NCI-H128 (cell line): Measurements from ENCODE around the gene RASGRF2.

Source experiments
- DNase-seq: peaks from one replicate; lab custom pipeline; 2025; ENCODE audit not compliant: unreplicated experiment; lab: John Stamatoyannopoulos, UW

Gene RASGRF2

DNA sequence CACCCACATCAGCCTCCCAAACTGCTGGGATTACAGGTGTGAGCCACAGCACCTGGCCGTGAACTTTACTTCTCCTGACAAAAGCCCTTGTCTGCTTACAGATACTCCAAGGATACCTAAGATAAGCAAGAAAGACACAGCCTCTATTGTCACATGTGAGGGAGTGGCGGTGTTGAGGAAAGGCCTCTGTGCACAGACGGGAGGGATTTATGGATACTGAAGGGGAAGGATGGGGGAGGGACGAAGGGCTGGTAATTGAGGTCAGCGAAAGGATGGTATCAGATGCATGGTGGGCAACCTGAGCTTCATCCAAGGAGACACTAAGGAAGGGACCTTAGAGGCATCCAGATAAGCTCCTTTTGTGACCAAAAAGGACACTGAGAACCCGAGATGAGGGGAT, 206.3 kb downstream of the RASGRF2 start:
- DNase-seq = no peak

DNA sequence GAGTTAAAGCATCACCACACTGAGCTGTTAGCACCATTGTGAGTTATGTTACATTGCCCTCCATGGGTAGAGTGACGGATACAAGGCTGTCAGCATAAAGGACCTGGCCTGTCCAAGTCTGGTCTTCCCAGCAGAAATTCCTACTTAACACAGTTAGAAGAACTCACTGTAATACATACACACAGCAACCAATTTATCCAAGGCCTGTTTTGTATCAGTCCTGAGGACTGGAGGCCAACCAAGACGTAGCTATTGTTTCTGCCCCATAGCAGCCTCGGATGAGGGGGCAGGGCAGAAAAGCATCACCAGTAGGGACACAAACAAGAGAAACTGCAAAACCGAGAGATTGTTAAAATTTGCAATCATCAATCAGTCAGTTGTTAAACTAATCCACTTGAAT, 206.9 kb downstream of the RASGRF2 start:
- DNase-seq = no peak

- DNase-seq = no peak
Observed at GRCh38 chr5:81167544-81167943, 207.4 kb downstream of the RASGRF2 start.

- no peak for DNase-seq
Observed at GRCh38 chr5:81169924-81170323, 209.8 kb downstream of the RASGRF2 start.

GRCh38 chr5:81171769-81172168, 211.6 kb downstream of the RASGRF2 start:
- no peak for DNase-seq

DNA sequence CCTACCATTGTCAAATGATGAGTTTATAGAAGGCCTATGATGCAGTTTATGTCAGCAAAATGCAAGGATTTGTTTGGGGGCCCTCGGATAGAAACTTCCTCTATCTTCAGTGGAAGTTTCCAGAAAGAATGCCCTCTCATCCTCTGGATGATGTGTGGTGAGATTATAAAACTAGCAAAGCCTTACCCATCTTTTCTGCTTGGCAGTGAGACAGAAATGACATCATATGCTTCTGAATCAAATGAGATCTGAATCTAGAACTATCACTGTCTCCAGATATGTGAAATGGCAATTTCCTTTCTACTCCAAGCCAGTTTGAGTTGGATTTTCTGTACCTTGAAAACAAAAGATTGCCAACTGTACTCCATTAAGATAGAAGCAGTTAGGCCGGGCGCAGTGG, 212.5 kb downstream of the RASGRF2 start:
- no peak for DNase-seq

GRCh38 chr5:81177061-81177460, 216.9 kb downstream of the RASGRF2 start:
- no peak for DNase-seq

- DNase-seq = no peak
Observed at GRCh38 chr5:81179959-81180358, 219.8 kb downstream of the RASGRF2 start.

- DNase-seq = no peak
Observed at GRCh38 chr5:81180780-81181460, 220.8 kb downstream of the RASGRF2 start.

GRCh38 chr5:81181576-81182316, 221.6 kb downstream of the RASGRF2 start:
- no peak for DNase-seq

- DNase-seq = no peak
Observed at GRCh38 chr5:81182396-81183390, 222.5 kb downstream of the RASGRF2 start.

DNA sequence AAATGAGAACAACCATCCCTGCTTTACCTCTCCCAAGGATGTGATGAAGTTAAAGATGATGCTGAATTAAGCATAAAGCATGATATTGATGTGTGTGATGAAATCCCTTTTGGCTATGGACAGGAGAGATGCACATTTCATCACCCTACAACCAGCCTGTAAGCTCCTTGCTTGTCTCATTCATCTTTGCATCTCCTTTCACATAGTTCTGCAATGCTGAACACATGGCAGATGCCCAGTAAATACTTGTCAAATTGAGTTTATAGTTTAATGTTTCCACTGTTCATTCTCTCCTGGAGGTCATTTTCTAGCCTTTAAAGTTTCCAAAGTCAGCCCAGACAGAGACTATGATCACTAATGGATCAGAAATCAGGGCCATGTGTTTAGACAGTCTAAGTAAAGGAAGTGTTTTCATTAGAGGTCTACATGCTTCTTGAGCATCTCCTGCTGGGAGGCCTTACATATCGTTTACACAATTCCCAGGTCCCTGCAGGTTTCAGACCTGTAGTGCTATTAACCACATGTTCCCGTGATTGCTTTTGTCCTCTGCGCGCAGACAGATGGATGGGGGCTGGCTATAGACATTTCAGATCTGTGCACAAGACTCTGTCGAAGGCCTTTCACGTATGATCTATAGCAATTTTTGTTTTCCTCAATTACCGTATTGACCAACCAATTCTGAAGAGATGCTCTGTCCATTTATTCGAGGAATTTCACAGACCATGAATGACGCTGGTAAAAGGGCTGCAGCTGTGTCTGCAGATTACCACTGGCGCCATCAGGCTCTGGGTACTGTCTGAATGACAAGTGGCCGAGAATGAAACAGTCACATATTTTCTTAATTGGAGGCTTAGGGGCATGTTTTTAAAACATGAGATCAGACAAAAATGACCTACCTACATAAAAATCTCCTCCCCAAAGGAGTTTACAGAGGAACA, 223.9 kb downstream of the RASGRF2 start:
- peak; percentile 19 for DNase-seq

DNA sequence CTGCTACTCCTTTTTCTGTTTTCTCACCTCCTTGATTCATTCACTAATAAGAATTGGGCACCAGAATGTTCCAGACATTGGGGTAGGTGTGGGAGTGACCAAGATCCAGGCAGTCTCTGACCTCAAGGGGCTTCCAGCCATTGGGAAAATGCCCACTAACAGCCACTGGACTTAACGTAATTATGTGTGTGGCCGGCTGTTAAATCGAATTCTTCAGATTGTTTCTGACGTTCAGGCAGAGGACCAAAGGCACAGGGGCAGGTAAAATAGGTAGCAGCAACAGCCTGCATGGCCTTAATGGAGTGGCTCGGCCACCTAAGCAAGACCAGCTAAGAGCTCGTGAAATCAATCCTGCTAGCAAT, 224.6 kb downstream of the RASGRF2 start:
- no peak for DNase-seq

DNA sequence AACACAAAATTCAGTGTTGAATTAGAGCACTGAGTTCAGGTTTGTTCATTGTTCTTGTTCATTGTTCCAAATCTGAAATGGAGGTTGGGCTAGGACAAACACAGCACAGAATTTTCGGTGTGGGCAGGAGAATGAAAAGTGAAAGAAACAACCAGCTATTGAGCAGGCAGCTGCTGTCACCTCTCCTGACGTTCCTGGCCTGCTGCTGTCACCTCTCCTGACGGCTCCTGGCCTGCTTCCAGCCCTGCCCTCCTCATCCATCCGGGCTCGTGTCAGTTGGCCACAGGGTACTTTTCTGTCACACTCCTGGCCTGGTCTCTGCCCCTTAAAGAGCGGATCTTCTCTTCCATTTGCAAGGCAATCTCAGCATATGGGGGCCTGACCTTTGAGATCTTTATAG, 227.7 kb downstream of the RASGRF2 start:
- no peak for DNase-seq

GRCh38 chr5:81188962-81189361, 228.8 kb downstream of the RASGRF2 start:
- DNase-seq = no peak

GRCh38 chr5:81189875-81190498, 229.8 kb downstream of the RASGRF2 start:
- DNase-seq = no peak

DNA sequence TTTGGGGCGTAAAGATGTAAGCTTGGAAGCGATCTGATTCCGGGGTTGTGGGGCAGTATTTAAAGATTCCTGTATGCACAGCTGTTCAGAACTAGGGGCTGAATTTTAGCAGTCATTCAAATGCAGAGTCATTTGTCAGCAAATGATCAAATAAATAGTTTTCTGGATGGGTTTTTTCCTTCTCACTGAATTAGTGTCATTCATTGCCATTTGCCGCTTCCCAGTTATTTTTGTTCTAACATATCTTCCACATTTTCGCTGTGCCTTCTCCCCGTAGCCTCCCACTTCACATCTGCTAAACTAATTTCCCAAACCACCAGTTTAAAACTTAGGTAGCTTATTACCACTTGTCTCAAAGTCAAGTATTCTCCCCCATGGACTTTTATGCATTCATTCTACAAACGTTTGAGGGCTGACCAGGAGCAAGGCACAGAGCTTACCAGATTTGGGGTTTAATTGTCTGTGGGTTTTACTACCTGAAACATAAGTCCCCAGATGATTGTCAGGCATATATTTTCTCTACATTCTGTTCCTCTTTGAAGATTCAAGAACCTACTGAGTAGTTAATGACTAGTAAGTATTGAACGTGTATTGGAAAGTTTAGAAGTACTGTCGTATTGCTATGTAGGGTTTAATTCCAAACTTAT, 231.7 kb downstream of the RASGRF2 start:
- DNase-seq = no peak

- no peak for DNase-seq
Observed at GRCh38 chr5:81192373-81192750, 232.2 kb downstream of the RASGRF2 start.

DNA sequence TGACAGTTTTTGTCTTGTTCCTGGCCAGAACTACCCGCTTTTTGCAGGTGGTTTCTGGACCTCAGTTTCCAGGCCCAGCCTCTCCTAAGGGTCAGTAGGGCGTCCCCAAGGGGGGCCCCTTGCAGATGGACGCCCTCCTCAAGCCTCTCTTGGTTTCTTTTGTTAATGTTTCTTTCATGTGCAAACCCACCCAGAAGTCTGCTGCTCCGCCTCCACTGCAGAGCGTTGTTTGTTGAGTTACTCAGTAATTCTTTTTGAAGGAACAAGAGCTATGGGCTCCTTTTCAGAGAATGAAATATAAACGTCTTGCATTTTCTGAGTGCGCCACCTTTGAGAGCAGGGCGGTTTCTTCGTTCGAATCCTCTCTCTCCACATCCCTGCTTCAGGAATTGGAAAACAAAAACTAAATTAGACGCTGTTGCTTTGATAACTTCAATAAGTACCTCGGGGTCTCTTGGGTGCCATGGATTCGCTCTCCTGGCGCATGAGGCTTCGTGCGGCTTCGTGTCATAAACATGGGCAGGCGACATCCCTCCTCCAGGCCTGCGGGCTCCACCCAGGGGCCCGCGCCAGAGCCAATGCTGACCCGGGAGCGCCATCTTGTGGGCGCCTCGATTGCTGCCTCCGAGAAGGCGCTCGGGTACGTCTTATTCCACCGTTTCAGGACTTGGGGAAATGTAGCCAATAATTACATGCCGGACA, 234.6 kb downstream of the RASGRF2 start:
- peak; percentile 34 for DNase-seq
